Adrenal gland (tissue), 5 donors: ENCODE results near the gene SYNGR1.

Experiments
- CTCF ChIP-seq, 6 experiments: fragments of 450-650 bp in 4 of 6; fragments of 200-600 bp in 2 of 6; sonication (generic) in 1 of 6; IDR thresholded peaks; 1 replicate in 5 of 6; 2 replicates in 1 of 6; pipeline versions ENCODE4 v1.5.1 to v1.8.0; 2016 to 2021; ENCODE audit warnings: antibody characterized with exemption in 6 of 6, mild to moderate bottlenecking in 2 of 6, moderate library complexity in 1 of 6
- POLR2A ChIP-seq, 2 donors: fragments of 450-650 bp; IDR thresholded peaks; one replicate each; pipeline ENCODE4 v1.6.1; 2017; ENCODE audit warnings: antibody characterized with exemption in 2 of 2, mild to moderate bottlenecking in 2 of 2, moderate library complexity in 1 of 2
- donor health status: DM: no; HTN: no; CAD: no.

DNA sequence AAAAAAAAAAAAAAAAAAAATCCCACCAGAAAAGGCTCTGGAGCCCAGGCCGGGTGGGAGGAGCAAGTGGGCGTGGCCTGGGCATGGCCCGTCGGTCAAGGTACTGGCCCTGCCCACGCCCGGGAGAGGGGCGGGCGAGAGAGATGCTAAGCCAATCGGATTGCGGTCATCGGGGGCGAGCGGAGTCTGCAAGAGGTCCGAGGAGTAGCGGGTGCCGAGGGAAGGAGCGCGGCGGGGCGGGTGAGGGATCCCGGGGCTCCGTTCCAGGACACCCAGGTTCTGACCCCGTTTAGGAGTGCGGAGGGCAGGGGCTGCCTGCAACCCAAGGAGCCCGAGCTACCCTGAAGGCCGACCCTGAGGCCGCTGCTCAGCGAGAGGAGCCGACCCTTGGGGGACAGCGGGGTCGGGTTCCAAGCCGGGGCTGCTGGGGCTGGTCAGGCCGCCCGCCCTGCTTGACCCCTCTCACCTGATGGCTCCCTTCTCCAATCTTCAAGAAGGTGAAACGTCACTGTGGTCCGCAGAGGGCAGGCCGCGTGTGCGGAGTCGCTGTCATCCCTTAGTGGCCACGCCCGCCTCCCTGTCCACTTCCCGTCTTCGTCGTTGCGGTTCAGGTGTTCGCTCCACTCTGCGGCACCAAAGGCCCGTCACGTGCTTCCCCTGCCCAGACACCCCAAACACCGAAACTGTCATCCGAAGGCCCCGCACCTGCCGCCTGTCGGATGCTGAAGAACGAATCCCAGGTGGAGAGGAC is 38.6 kb downstream of the SYNGR1 start:
- TF ChIP-seq POLR2A (IDR thresholded peaks at IDR 0.05) (no peak), CTCF (IDR thresholded peaks at IDR 0.05) (no peak)
